PC-3 (cell line): Measurements from ENCODE around the gene NFYA.

Experiments used
- CTCF ChIP-seq: fragments of 300-600 bp; sonication (generic); conservative IDR thresholded peaks from 2 replicates; pipeline ENCODE4 v1.5.1; 2017; ENCODE audit warnings: antibody characterized with exemption, low read depth, mild to moderate bottlenecking, low read length
- EZH2 ChIP-seq: fragments of 300-600 bp; sonication (generic); IDR thresholded peaks from one replicate; pipeline ENCODE4 v1.6.1; 2017; ENCODE audit warnings: antibody characterized with exemption, mild to moderate bottlenecking, low read length; ENCODE audit not compliant: unreplicated experiment
- EZH2phosphoT487 ChIP-seq: fragments of 300-600 bp; sonication (generic); IDR thresholded peaks from 2 replicates; pipeline ENCODE4 v1.6.1; 2018; ENCODE audit warnings: mild to moderate bottlenecking, antibody characterized with exemption, low read length, borderline replicate concordance

GRCh38 chr6:41132254-41132653 lies 59.5 kb downstream of the NFYA start:
- TF ChIP-seq CTCF (no peak), EZH2phosphoT487 (no peak), EZH2 (no peak)
